CD4-positive, alpha-beta T cell treated with Interleukin-4 for 4 hours (primary cell): ENCODE results near the gene PAK4.

Source experiments
- DNase-seq: peaks from one replicate; pipeline ENCODE4 v3.0.0-alpha.2; 2020

The PAK4 gene

GRCh38 chr19:39167461-39168257 lies 42.1 kb downstream of the PAK4 start:
- no peak for DNase-seq

- no peak for DNase-seq
These were observed 42.9 kb downstream of the PAK4 start for GRCh38 chr19:39168258-39169142.

GRCh38 chr19:39169143-39169810 lies 43.7 kb downstream of the PAK4 start:
- DNase-seq = no peak

GRCh38 chr19:39170386-39171231 lies 45.0 kb downstream of the PAK4 start:
- DNase-seq = no peak

GRCh38 chr19:39171479-39172465 lies 46.2 kb downstream of the PAK4 start:
- DNase-seq = no peak

- no peak for DNase-seq
These were observed 47.3 kb downstream of the PAK4 start for GRCh38 chr19:39172700-39173501.

GRCh38 chr19:39173502-39173991 lies 48.0 kb downstream of the PAK4 start:
- DNase-seq = no peak

- no peak for DNase-seq
These were observed 48.6 kb downstream of the PAK4 start for GRCh38 chr19:39174142-39174541.

- DNase-seq = no peak
These were observed 49.3 kb downstream of the PAK4 start for GRCh38 chr19:39174558-39175544.

GRCh38 chr19:39175564-39175963 lies 50.0 kb downstream of the PAK4 start:
- no peak for DNase-seq

GRCh38 chr19:39177110-39177699 lies 51.6 kb downstream of the PAK4 start:
- no peak for DNase-seq

- no peak for DNase-seq
These were observed 52.1 kb downstream of the PAK4 start for GRCh38 chr19:39177736-39178135.

- no peak for DNase-seq
These were observed 52.9 kb downstream of the PAK4 start for GRCh38 chr19:39178296-39179006.

GRCh38 chr19:39179754-39180153 lies 54.2 kb downstream of the PAK4 start:
- DNase-seq = no peak

- DNase-seq = no peak
These were observed 55.2 kb downstream of the PAK4 start for GRCh38 chr19:39180749-39181148.

- DNase-seq = no peak
These were observed 56.1 kb downstream of the PAK4 start for GRCh38 chr19:39181500-39182173.

- no peak for DNase-seq
These were observed 56.6 kb downstream of the PAK4 start for GRCh38 chr19:39182174-39182505.
